ENCODE measurements around the gene NUDT9. TPM values are rescaled to one million over a fixed set of nuclear protein-coding genes. Genes with fewer than 3 reads are reported as not detected.
"Not testable (repeated sequence)": the region's sequence is repeated elsewhere in the genome, so short reads cannot be mapped to it uniquely, and the experiment has no call there.

NUDT9 gene
- total and polyA plus RNA-seq, 11 donors = 17.1 to 56.6 (median 26.4) TPM

- TF ChIP-seq POLR2A (IDR thresholded peaks at IDR 0.05) = no peak
- peak in 1 of 12 donors; percentile 26 for TF ChIP-seq CTCF (IDR thresholded peaks at IDR 0.05)
- Histone ChIP-seq H3K9me3 (no peaks in the 10 kb centered on the region), H3K4me1 (peaks cover 0 to 39% (median 25%) of the 10 kb centered on the region in 12 donors), H3K27ac (peak overlapping the region in 6 of 12 donors; percentile 86 to 95 (median 90)), H3K36me3 (no peaks in the 10 kb centered on the region), H3K4me3 (peak overlapping the region; percentile 59 to 99 (median 80)), H3K27me3 (no peaks in the 10 kb centered on the region)
- no peak for ATAC-seq
- intact Hi-C loops (cut with DNase I) = loop anchor here in 4 of 10 donors (2.0 to 5.0 kb wide), 4 partner anchors 33 to 109 kb away; partner anchors contain the start of gene HSD17B11 (in 1 of the 4)
- 10 to 21% (median 12%) methylated on average over 3 of the region's 3 CpGs for WGBS, 4 donors
- no peak for DNase-seq
Measured at GRCh38 chr4:87423317-87424098, 1.1 kb downstream of the NUDT9 start.

GRCh38 chr4:87424099-87424543, 1.7 kb downstream of the NUDT9 start:
- intact Hi-C loops (cut with DNase I) = loop anchor here in 3 of 10 donors (5.0 kb wide), 3 partner anchors 43 to 108 kb away; no protein-coding TSS in a partner anchor
- peak overlapping the region in 9 of 12 donors; percentile 71 to 99 (median 83) for H3K4me3 ChIP-seq
- not testable (repeated sequence) for DNase-seq, H3K36me3 ChIP-seq, H3K27me3 ChIP-seq, ATAC-seq, H3K9me3 ChIP-seq, H3K27ac ChIP-seq
- 93 to 95% (median 94%) methylated on average over 22 of the region's 22 CpGs for WGBS, 4 donors
- peaks cover 0 to 39% (median 25%) of the 10 kb centered on the region in 12 donors for H3K4me1 ChIP-seq

- intact Hi-C loops (cut with DNase I) = loop anchor here in 1 of 10 donors (5.0 kb wide), 1 partner anchor 33 kb away; the partner anchor contains the start of gene HSD17B11
Measured at GRCh38 chr4:87425711-87426110, 3.3 kb downstream of the NUDT9 start.

GRCh38 chr4:87426865-87427517, 4.6 kb downstream of the NUDT9 start:
- Histone ChIP-seq H3K27me3 (no peaks in the 10 kb centered on the region), H3K27ac (no peak overlapping the region), H3K4me1 (peaks cover 0 to 33% (median 20%) of the 10 kb centered on the region in 12 donors), H3K9me3 (no peaks in the 10 kb centered on the region), H3K36me3 (no peaks in the 10 kb centered on the region), H3K4me3 (no peak overlapping the region)
- 87 to 92% (median 91%) methylated on average over 3 of the region's 3 CpGs for WGBS, 4 donors
- no peak for DNase-seq
- no peak for TF ChIP-seq CTCF (IDR thresholded peaks at IDR 0.05)
- TF ChIP-seq POLR2A (IDR thresholded peaks at IDR 0.05) = no peak
- intact Hi-C loops (cut with DNase I) = loop anchor here in 1 of 10 donors (5.0 kb wide), 1 partner anchor 35 kb away; the partner anchor contains the start of gene HSD17B11
- no peak for ATAC-seq

More at GRCh38 chr4:87425711-87426110, 3.3 kb downstream of the NUDT9 start:
- Histone ChIP-seq H3K27me3 (no peaks in the 10 kb centered on the region), H3K9me3 (no peaks in the 10 kb centered on the region), H3K4me3 (no peak overlapping the region), H3K36me3 (no peaks in the 10 kb centered on the region), H3K4me1 (peaks cover 0 to 39% (median 26%) of the 10 kb centered on the region in 12 donors), H3K27ac (no peak overlapping the region)
- no peak for ATAC-seq
- 89 to 97% (median 95%) methylated on average over 2 of the region's 2 CpGs for WGBS, 4 donors
- DNase-seq = no peak
- TF ChIP-seq CTCF (IDR thresholded peaks at IDR 0.05) (no peak), POLR2A (IDR thresholded peaks at IDR 0.05) (no peak)

Data from heart left ventricle (tissue), 16 donors.